GM12801 (cell line): Measurements from ENCODE around the gene IRF2BP2.

Source experiments
- CTCF ChIP-seq: IDR thresholded peaks from one replicate; pipeline ENCODE4 v1.5.1; 2011; ENCODE audit warnings: control low read depth; ENCODE audit not compliant: insufficient read length; ENCODE audit errors: extremely low read depth

IRF2BP2 gene

GRCh38 chr1:234570329-234571120 lies 39.5 kb downstream of the IRF2BP2 start:
- TF ChIP-seq CTCF, result no peak

- no peak for TF ChIP-seq CTCF
Measured at GRCh38 chr1:234568345-234568744, 41.6 kb downstream of the IRF2BP2 start.

- no peak for TF ChIP-seq CTCF
Measured at GRCh38 chr1:234565132-234565531, 44.8 kb downstream of the IRF2BP2 start.

- TF ChIP-seq CTCF, result no peak
Measured at GRCh38 chr1:234564035-234565029, 45.6 kb downstream of the IRF2BP2 start.

GRCh38 chr1:234562334-234562733 lies 47.6 kb downstream of the IRF2BP2 start:
- no peak for TF ChIP-seq CTCF

- no peak for TF ChIP-seq CTCF
Measured at GRCh38 chr1:234561319-234561718, 48.7 kb downstream of the IRF2BP2 start.
